Measurements from ENCODE around the gene ASTN1.

Gene ASTN1

DNA sequence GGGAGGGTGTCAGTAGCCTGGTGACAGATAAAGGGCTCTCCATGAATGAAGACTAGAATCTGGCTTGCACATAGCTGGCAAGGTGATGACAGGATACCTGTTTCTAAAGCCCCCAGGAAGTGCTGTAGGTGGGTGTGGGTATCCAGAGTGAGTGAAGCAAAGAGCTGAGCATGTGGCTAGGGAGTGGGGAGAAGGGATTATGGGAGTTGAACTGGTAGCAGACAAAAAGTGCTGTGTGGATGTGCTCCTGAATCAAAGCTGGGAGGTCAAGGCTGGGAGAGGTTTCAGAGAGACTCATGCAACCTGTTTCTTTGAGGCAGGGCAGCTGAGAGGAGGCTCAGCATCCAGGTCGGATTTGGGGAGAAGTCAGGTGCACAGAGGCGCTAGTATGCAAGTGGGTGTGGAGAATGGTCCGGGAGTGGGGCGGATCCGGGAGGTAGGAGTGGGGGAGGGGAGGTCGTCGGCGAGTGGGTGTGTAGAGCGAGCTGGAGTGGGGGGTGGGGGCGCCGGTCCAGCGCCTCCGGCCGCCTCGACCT is 600 bp downstream of the ASTN1 start:
- peak; percentile 57 for DNase-seq (ENCODE audit: low spot score)

GRCh38 chr1:177162243-177162642 is 2.3 kb downstream of the ASTN1 start:
- DNase-seq (ENCODE audit: low spot score), result no peak

- DNase-seq (ENCODE audit: low spot score), result no peak
Observed at GRCh38 chr1:177146499-177146898, 18.0 kb downstream of the ASTN1 start.

DNA sequence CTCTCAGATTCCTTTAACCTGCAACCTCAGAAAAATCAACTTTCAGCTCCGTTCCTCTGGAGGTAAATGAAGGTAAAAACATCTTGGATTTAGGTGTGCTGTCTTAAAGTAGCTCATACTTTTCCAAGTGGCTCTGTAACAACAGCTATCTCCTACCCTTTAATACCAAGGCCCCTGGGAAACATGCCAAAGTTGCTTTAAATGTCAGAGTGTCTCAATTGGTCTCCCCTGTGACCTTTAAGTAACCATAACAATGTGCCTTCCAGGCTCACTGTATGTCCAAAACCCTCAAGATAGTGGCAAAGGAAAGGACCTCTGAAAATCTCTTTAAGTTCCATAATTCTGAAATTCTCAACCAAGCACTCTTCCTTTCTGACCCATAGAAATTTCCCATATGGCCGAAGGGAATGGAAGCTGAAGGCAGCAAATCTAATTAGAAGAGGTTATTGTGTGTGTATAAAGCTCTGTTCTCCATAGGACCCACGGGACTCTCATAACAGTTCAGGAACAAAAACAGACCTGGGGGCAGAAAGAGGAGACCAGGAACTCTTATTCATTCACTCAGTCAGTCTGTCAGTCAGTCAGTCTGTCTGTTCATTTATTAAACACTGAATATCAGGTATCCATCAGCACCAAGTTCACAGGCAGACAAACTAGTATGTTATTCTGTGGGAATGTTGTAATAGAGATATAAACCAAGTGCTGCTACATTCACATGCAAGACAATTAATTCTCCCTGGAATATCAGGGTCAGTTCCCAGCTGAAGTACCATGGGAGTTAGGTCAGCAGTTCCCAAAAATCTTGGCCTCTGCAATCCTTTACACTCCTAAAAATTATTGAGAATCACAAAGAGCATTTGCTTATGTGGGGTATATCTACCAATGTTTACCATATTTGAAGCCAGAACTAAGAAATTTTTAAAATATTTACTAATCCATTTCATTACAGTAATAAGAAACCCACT is 19.1 kb downstream of the ASTN1 start:
- DNase-seq (ENCODE audit: low spot score), result no peak

DNA sequence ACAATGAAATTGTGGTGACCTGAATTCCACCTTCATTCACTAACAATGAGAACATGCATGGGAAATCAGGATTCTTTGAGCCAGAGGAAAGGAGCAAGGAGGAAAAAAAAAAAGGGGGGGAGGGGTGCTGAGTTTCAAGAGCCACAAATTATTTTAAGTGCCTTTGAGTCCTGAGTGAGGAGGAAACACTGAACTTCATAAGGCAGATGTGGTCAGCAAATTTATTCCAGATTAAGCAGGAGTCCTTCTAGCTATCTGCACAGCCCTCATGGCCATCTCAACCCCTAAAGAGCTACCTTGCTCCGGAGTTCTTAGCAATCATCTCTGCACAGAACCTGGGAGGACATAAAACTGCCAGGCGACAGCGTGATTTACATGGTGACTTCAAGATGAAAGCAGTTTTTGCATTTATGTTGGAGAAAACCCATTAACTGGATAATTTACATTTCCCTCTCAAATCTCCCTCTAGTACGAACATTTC is 21.7 kb downstream of the ASTN1 start:
- DNase-seq (ENCODE audit: low spot score), result no peak

DNA sequence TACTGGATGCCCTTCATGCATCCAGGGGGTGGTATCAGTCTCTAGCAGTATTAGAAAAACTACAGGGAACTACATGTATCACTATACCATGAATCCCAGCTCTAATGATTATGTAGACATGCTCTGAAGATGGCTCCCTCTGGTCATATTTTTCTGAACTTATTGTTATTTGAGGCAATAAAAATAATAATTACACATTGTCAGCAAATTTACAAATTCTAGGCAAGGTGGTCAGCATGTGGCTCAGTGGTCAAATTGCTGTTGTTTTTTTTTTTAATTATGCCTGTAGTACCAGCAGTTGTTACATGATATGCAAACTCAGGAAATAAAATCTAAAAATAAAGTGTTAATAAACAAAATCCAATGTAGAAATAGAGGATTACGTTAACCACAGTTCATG is 22.5 kb downstream of the ASTN1 start:
- DNase-seq (ENCODE audit: low spot score), result no peak

DNA sequence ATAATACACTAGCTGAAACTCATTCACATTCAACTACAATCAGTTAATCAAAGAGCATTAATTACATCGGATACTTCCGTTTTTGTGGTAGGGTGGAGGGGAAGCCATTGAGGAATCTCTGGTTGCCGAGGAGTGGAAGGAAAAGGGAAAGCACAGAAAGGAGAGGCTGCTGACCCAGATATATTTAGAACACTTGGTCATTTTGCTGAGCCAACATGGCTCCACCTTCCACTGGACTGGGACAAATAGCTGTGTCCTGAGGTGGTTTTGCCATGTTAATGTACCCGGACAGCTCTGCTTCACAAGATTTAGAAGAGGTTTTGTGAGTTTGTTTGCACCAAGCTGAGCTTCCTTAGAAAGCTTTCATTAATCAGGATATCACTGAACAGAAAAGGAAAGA is 26.2 kb downstream of the ASTN1 start:
- no peak for DNase-seq (ENCODE audit: low spot score)

GRCh38 chr1:177137814-177138213 is 26.7 kb downstream of the ASTN1 start:
- no peak for DNase-seq (ENCODE audit: low spot score)

- no peak for DNase-seq (ENCODE audit: low spot score)
Observed at GRCh38 chr1:177135250-177135649, 29.3 kb downstream of the ASTN1 start.

DNA sequence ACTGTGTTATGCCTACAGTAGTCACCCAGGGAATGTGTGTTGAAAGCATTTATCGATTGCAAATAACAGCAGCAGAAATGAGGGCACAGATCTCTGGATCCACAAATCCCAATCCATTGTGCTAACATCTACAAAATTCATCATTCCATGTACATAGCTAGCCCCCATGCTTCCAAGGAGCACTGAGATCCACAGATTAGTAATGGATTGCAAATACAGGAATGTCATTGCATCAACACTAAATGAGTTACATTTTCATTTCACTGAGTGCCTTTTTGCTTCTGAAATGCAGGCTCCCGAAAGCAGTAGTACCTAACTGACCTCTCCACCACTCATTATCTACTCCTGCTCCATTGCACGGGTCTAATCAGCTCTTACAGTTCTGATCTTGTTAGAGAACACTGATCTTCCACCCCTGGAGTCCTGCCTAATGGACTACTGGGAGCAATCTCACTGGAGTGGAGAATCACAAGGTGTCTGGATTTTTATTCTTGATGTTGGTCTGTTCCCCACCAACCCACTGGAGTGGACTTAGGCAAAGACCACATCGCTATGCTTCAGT is 30.5 kb downstream of the ASTN1 start:
- DNase-seq (ENCODE audit: low spot score), result no peak

GRCh38 chr1:177132141-177132540 is 32.4 kb downstream of the ASTN1 start:
- no peak for DNase-seq (ENCODE audit: low spot score)

- no peak for DNase-seq (ENCODE audit: low spot score)
Observed at GRCh38 chr1:177131723-177132122, 32.8 kb downstream of the ASTN1 start.

DNA sequence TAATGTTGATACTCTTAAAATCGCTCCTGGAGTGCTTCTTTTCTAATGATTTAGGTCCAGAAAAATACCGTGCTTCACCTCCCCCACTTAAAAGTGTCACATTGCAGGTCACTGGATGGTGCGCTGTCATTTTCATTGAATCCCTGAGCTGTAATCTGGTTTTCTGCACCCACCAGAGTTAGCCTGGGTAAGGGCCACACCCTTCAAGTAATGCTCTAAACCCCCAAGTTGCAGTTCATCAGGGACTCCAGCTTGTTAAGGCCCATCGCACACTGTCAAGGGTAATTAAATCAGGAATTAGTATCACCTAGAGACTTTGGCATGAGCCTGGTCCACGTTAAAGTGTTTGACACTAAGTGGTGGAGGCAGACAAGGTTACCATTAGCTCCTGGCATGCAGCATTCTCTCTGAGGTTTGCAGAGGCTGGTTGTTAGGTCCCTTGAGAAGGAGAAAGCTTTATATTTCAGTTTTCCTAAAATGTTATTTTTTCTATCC is 34.0 kb downstream of the ASTN1 start:
- DNase-seq (ENCODE audit: low spot score), result no peak

DNA sequence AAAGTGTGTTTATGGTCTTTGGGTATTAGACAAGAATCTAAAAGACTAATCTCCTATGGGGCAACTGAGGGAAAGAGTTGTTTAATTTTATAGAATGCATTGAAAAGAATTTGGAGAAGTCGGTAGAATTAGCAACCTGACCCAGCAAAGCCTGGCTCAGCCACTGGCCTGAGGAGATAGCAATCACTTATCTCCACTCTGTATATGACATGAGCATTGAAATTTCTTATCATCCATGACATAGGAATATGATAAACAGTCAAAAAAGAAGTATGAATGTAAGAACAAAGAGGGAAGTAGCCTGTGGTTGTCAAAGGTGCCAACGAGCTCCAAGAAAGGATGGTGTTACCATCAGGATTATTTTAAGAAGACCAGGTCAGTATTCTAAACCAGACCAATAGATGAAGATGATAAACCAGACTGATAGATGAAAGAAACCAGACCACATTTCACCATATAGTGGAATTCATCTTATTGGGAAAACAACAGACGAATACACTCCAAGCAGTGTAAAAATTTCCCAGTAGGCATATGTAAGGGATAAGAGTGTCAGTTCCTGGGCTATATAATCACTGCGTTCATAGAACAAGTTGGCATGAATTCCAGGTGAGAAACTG is 35.7 kb downstream of the ASTN1 start:
- DNase-seq (ENCODE audit: low spot score), result no peak

DNA sequence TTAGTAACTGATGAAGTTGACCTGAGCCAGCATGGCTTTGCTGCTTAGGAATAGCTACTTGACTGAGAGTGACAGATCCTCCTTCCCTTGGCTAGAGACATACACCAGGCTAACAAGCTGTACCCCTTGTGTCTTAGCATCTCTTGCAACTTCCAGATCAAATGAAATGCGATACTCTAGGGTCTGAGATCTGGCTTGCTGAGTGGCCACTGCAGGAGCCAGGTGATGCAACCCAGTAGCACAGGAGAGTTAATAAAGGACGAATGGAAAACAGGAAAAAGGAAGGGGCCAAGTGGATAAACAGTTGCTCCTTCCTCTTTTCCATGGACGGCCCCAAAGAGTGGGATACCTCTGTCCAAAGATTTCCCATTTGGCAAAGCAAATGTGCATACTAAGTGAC is 38.2 kb downstream of the ASTN1 start:
- no peak for DNase-seq (ENCODE audit: low spot score)

DNA sequence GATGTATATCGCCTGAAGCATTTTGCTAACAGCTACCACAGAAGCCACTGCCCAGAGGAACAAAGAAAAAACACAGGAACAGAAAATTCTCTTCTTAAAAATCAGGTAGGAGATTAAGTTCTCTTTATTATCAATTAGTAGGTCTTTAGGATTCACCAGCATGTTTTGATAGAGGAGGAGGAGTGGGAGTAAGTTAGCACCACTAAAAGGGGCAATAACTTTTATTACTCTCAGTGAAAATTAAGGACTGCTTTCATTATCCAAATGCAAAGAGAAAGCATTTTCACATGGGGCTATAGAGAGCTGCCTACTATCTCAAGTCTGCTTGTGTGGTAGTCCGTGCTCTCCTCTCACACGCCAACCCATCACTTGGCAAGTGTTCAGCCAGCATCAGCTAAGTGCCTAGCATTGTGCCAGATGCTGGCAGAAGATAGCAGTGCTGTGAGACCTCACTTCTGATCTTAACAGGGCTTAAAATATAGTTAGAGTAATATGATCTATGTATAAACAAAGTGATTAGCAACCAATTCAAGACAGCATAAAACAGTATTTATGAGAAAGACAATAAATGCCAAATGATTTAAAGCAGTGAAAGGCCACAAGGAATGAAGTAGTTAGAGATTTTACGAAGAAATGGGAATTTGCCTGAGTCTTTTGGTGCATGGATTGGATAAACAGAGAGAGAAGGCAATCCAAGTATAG is 39.8 kb downstream of the ASTN1 start:
- DNase-seq (ENCODE audit: low spot score), result no peak

- DNase-seq (ENCODE audit: low spot score), result no peak
Observed at GRCh38 chr1:177122461-177123251, 41.9 kb downstream of the ASTN1 start.

DNA sequence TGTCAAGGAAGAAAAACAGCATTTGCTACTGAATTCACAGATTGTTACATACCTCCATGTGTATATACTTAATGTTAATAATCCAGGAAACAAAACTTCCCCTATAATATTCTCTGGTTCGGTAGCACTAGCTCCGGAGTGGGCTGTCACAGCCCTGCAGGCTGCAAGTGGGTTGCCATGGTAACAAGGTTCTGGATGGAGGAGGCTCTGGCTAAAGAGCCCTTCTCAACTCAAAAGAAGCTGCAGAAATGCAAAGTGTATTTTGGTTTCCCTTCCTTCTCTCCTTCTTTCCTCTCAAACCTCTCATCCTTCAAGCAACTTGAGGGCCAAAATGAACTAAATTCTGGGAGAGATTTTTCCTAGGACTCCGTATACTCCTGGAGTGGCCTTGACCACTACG is 45.2 kb downstream of the ASTN1 start:
- no peak for DNase-seq (ENCODE audit: low spot score)

- DNase-seq (ENCODE audit: low spot score), result no peak
Observed at GRCh38 chr1:177118901-177119300, 45.6 kb downstream of the ASTN1 start.

- no peak for DNase-seq (ENCODE audit: low spot score)
Observed at GRCh38 chr1:177116941-177117340, 47.6 kb downstream of the ASTN1 start.

Measured in ecto neural progenitor cell (in vitro differentiated cells).